Nephron progenitor cell (in vitro differentiated cells): Measurements from ENCODE around the gene SLC4A5.
"Not testable (repeated sequence)": the region's sequence is repeated elsewhere in the genome, so short reads cannot be mapped to it uniquely, and the experiment has no call there.

ENCODE experiments used
- DNase-seq: peaks from one replicate; pipeline ENCODE4 v3.0.0; 2021
- H3K27ac Mint-ChIP-seq: 2 replicates; pipeline ENCODE4 v1.8.0; 2021; ENCODE audit warnings: mild to moderate bottlenecking, moderate library complexity, mixed read lengths
- H3K27me3 Mint-ChIP-seq: 2 replicates; pipeline ENCODE4 v1.8.0; 2021; ENCODE audit warnings: mild to moderate bottlenecking, low read depth, mixed read lengths; ENCODE audit not compliant: poor library complexity
- H3K36me3 Mint-ChIP-seq: 2 replicates; pipeline ENCODE4 v1.8.0; 2021; ENCODE audit warnings: low read depth, mixed read lengths
- H3K4me1 Mint-ChIP-seq: 2 replicates; pipeline ENCODE4 v1.8.0; 2021; ENCODE audit warnings: mixed read lengths
- H3K4me3 Mint-ChIP-seq: 2 replicates; pipeline ENCODE4 v1.8.0; 2021; ENCODE audit warnings: mild to moderate bottlenecking, moderate library complexity, mixed read lengths
- H3K9me3 Mint-ChIP-seq: 2 replicates; pipeline ENCODE4 v1.8.0; 2021; ENCODE audit warnings: mild to moderate bottlenecking, moderate library complexity, mixed read lengths
- CTCF ChIP-seq: fragments of 200-600 bp; sonication (generic); IDR thresholded peaks from 2 replicates; pipeline ENCODE4 v1.5.0; 2021; ENCODE audit warnings: antibody characterized with exemption

Gene SLC4A5

DNA sequence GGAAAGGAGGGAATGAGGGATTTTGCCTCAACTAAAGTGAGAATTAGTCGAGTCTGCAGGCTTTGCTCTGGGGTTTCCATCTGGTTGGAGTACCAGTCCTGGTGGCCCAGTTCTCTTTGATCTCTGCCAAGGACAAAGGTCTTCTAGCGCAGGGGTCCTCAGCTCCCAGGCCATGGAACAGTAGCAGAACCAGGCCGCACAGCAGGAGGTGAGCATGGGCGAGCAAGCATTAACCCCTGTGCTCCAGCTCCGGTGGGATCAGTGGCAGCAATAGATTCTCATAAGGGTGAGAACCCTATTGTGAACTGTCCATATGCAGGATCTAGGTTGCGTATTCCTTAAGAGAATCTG, 120.9 kb downstream of the SLC4A5 start:
- no peaks in the 10 kb centered on the region for H3K9me3 Mint-ChIP-seq
- H3K27ac Mint-ChIP-seq, result no peak overlapping the region
- no peak for TF ChIP-seq CTCF
- peaks cover 8% of the 10 kb centered on the region for H3K4me1 Mint-ChIP-seq
- peaks cover 4% of the 10 kb centered on the region for H3K27me3 Mint-ChIP-seq
- peaks cover 36% of the 10 kb centered on the region for H3K36me3 Mint-ChIP-seq
- DNase-seq, result no peak
- no peak overlapping the region for H3K4me3 Mint-ChIP-seq

DNA sequence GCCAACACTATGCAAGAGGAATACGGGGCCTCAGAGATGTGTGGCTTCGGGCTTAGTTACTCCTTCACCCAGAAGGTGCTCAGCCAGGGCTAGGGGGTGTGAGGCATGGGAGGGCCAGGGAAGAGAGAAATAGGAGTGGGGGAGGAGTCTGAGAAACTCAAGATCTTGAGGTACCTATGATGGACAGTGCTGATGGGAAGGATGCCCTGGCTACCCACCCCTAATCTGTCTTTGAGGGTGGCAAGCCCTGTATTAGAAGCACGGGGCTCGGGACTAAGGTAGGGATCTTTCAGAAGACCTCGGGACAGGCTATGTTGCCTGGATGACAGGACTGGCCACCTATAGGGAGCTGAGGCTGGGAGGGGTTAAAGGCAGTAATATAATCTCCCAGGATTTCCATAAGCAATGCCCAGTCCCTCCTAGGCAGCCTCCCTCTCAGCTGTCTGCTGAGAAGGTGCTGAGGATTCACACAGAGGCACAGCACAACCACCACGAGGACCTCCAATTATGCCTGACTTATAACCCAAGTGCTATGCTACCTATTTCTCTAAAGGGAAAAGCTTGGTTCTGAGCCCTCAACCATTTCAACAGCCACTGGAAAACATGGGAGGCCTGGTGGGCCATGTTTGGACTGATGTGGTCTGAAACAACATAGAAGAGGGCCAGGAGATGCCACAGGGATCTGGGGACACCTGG, 121.5 kb downstream of the SLC4A5 start:
- H3K36me3 Mint-ChIP-seq, result peaks cover 41% of the 10 kb centered on the region
- H3K4me3 Mint-ChIP-seq, result no peak overlapping the region
- no peak for TF ChIP-seq CTCF
- peaks cover 8% of the 10 kb centered on the region for H3K4me1 Mint-ChIP-seq
- no peak overlapping the region for H3K27ac Mint-ChIP-seq
- H3K27me3 Mint-ChIP-seq, result peaks cover 4% of the 10 kb centered on the region
- DNase-seq, result no peak
- no peaks in the 10 kb centered on the region for H3K9me3 Mint-ChIP-seq

GRCh38 chr2:74221091-74221490, 122.1 kb downstream of the SLC4A5 start:
- H3K36me3 Mint-ChIP-seq, result peaks cover 46% of the 10 kb centered on the region
- TF ChIP-seq CTCF, result no peak
- H3K4me1 Mint-ChIP-seq, result peaks cover 2% of the 10 kb centered on the region
- DNase-seq, result no peak
- no peaks in the 10 kb centered on the region for H3K9me3 Mint-ChIP-seq
- no peak overlapping the region for H3K27ac Mint-ChIP-seq
- H3K27me3 Mint-ChIP-seq, result peaks cover 4% of the 10 kb centered on the region
- no peak overlapping the region for H3K4me3 Mint-ChIP-seq

- peaks cover 53% of the 10 kb centered on the region for H3K36me3 Mint-ChIP-seq
- no peak for TF ChIP-seq CTCF
- no peaks in the 10 kb centered on the region for H3K4me1 Mint-ChIP-seq
- H3K9me3 Mint-ChIP-seq, result no peaks in the 10 kb centered on the region
- peaks cover 4% of the 10 kb centered on the region for H3K27me3 Mint-ChIP-seq
- no peak overlapping the region for H3K27ac Mint-ChIP-seq
- no peak overlapping the region for H3K4me3 Mint-ChIP-seq
- no peak for DNase-seq
These were observed 123.2 kb downstream of the SLC4A5 start for GRCh38 chr2:74219846-74220486.

DNA sequence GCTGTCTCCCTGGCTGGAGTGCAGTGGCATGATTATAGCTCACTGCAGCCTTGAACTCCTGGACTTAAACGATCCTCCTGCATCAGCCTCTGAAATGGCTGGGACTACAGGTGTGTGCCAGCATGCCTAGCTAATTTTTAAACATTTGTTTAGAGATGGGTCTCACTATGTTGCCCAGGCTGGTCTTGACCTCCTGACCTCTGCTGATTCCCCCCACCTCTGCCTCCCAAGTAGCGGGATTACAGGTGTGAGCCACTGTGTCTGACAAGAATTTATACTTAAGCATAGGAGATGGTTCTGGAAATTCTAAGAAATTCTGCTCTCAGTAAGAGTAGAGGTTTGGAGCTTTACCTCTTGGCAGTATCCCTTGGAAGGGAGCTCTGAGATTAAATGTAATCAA, 126.6 kb downstream of the SLC4A5 start:
- no peaks in the 10 kb centered on the region for H3K4me1 Mint-ChIP-seq
- TF ChIP-seq CTCF, result no peak
- H3K36me3 Mint-ChIP-seq, result peaks cover 62% of the 10 kb centered on the region
- H3K9me3 Mint-ChIP-seq, result no peaks in the 10 kb centered on the region
- H3K27me3 Mint-ChIP-seq, result no peaks in the 10 kb centered on the region
- H3K27ac Mint-ChIP-seq, result no peak overlapping the region
- no peak overlapping the region for H3K4me3 Mint-ChIP-seq
- no peak for DNase-seq

- not testable (repeated sequence) for H3K4me1 Mint-ChIP-seq, H3K27ac Mint-ChIP-seq, H3K27me3 Mint-ChIP-seq, H3K4me3 Mint-ChIP-seq, H3K9me3 Mint-ChIP-seq, DNase-seq
- peaks cover 63% of the 10 kb centered on the region for H3K36me3 Mint-ChIP-seq
These were observed 127.4 kb downstream of the SLC4A5 start for GRCh38 chr2:74215771-74216170.
